Progenitor cell of endocrine pancreas (in vitro differentiated cells): ENCODE measurements around the gene ZER1. TPM values are rescaled to one million over a fixed set of nuclear protein-coding genes. Genes with fewer than 3 reads are reported as not detected.

ENCODE experiments used
- DNase-seq: peaks from one replicate; pipeline ENCODE4 v3.0.0; 2021; ENCODE audit warnings: low spot score; ENCODE audit not compliant: unreplicated experiment
- H3K27ac Mint-ChIP-seq: 2 replicates; pipeline ENCODE4 v1.8.0; 2021; ENCODE audit warnings: mild to moderate bottlenecking, moderate library complexity, mixed read lengths
- H3K27me3 Mint-ChIP-seq: 2 replicates; pipeline ENCODE4 v1.8.0; 2021; ENCODE audit warnings: mixed read lengths
- H3K36me3 Mint-ChIP-seq: 2 replicates; pipeline ENCODE4 v1.8.0; 2022; ENCODE audit warnings: mixed read lengths; ENCODE audit not compliant: insufficient read depth
- H3K4me1 Mint-ChIP-seq: 2 replicates; pipeline ENCODE4 v1.8.0; 2021; ENCODE audit warnings: low read depth, mixed read lengths
- H3K4me3 Mint-ChIP-seq: 2 replicates; pipeline ENCODE4 v1.8.0; 2021; ENCODE audit warnings: low read depth, mild to moderate bottlenecking, moderate library complexity, mixed read lengths
- H3K9me3 Mint-ChIP-seq: 2 replicates; pipeline ENCODE4 v1.8.0; 2021; ENCODE audit warnings: low read depth, mixed read lengths
- CTCF ChIP-seq: fragments of 200-600 bp; sonication (generic); IDR thresholded peaks from one replicate; pipeline ENCODE4 v1.5.0; 2021; ENCODE audit warnings: antibody characterized with exemption, mild to moderate bottlenecking; ENCODE audit not compliant: unreplicated experiment
- total RNA-seq: library from RNA; stranded (reverse); gene quantifications from 2 replicates; pipeline ENCODE4 v1.2.1, GENCODE V29; 2021

The ZER1 gene
- total RNA-seq, 1 donor from 2014 or later: 38.4 TPM

GRCh38 chr9:128792978-128793686 lies 21.4 kb upstream of the ZER1 start:
- H3K36me3 Mint-ChIP-seq: peaks cover 7% of the 10 kb centered on the region
- no peaks in the 10 kb centered on the region for H3K9me3 Mint-ChIP-seq
- no peak overlapping the region for H3K27ac Mint-ChIP-seq
- no peaks in the 10 kb centered on the region for H3K4me1 Mint-ChIP-seq
- no peak for DNase-seq
- no peak for TF ChIP-seq CTCF
- no peak overlapping the region for H3K4me3 Mint-ChIP-seq
- H3K27me3 Mint-ChIP-seq: no peaks in the 10 kb centered on the region

GRCh38 chr9:128792134-128792533 lies 20.4 kb upstream of the ZER1 start:
- H3K36me3 Mint-ChIP-seq: peaks cover 4% of the 10 kb centered on the region
- DNase-seq: no peak
- H3K9me3 Mint-ChIP-seq: no peaks in the 10 kb centered on the region
- H3K27ac Mint-ChIP-seq: no peak overlapping the region
- no peak for TF ChIP-seq CTCF
- H3K4me3 Mint-ChIP-seq: no peak overlapping the region
- H3K27me3 Mint-ChIP-seq: no peaks in the 10 kb centered on the region
- H3K4me1 Mint-ChIP-seq: peaks cover 5% of the 10 kb centered on the region

- Mint-ChIP-seq H3K27ac (no peak overlapping the region), H3K36me3 (peaks cover 4% of the 10 kb centered on the region), H3K27me3 (no peaks in the 10 kb centered on the region), H3K4me1 (peaks cover 5% of the 10 kb centered on the region), H3K9me3 (no peaks in the 10 kb centered on the region), H3K4me3 (no peak overlapping the region)
- TF ChIP-seq CTCF: no peak
- DNase-seq: no peak
Observed at GRCh38 chr9:128790536-128790935, 18.8 kb upstream of the ZER1 start.

- Mint-ChIP-seq H3K27me3 (no peaks in the 10 kb centered on the region), H3K36me3 (peaks cover 1% of the 10 kb centered on the region), H3K27ac (peak overlapping the region; percentile 45), H3K4me3 (peak overlapping the region; percentile 92), H3K4me1 (peaks cover 5% of the 10 kb centered on the region), H3K9me3 (no peaks in the 10 kb centered on the region)
- no peak for DNase-seq
- no peak for TF ChIP-seq CTCF
Observed at GRCh38 chr9:128788445-128788844, 16.7 kb upstream of the ZER1 start.

GRCh38 chr9:128787659-128788058 lies 15.9 kb upstream of the ZER1 start:
- H3K27ac Mint-ChIP-seq: peak overlapping the region; percentile 93
- TF ChIP-seq CTCF: no peak
- H3K36me3 Mint-ChIP-seq: peaks cover 1% of the 10 kb centered on the region
- H3K9me3 Mint-ChIP-seq: no peaks in the 10 kb centered on the region
- peaks cover 5% of the 10 kb centered on the region for H3K4me1 Mint-ChIP-seq
- no peak for DNase-seq
- H3K27me3 Mint-ChIP-seq: no peaks in the 10 kb centered on the region
- peak overlapping the region; percentile 92 for H3K4me3 Mint-ChIP-seq
